Measurements from ENCODE around the gene PTPRQ. TPM values are rescaled to one million over a fixed set of nuclear protein-coding genes. Genes with fewer than 3 reads are reported as not detected.

The PTPRQ gene
- polyA plus RNA-seq, 2 of the 4 experiments (the other 2 are of a cell fraction), result 0.14 to 0.17 TPM

DNA sequence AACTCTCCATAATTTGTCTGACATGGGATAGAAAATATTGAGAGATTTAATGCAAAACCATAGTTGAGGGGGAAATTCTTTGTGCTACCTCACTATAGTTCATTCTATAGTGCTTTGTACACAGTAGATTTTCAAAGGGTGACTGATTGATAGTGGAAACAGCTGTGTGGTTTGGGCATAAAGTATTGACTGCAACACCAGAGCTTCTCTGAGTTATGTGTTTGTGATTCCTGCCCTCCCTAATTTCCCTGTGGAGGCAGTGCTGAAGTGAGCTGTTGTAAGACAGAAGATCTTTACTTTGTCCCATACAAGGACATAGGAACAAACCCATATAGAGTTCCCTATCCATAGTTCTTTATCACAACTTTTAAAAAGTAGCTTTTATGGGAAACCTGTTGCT, 47.1 kb downstream of the PTPRQ start (continued):
- TF ChIP-seq, protein P1, sequence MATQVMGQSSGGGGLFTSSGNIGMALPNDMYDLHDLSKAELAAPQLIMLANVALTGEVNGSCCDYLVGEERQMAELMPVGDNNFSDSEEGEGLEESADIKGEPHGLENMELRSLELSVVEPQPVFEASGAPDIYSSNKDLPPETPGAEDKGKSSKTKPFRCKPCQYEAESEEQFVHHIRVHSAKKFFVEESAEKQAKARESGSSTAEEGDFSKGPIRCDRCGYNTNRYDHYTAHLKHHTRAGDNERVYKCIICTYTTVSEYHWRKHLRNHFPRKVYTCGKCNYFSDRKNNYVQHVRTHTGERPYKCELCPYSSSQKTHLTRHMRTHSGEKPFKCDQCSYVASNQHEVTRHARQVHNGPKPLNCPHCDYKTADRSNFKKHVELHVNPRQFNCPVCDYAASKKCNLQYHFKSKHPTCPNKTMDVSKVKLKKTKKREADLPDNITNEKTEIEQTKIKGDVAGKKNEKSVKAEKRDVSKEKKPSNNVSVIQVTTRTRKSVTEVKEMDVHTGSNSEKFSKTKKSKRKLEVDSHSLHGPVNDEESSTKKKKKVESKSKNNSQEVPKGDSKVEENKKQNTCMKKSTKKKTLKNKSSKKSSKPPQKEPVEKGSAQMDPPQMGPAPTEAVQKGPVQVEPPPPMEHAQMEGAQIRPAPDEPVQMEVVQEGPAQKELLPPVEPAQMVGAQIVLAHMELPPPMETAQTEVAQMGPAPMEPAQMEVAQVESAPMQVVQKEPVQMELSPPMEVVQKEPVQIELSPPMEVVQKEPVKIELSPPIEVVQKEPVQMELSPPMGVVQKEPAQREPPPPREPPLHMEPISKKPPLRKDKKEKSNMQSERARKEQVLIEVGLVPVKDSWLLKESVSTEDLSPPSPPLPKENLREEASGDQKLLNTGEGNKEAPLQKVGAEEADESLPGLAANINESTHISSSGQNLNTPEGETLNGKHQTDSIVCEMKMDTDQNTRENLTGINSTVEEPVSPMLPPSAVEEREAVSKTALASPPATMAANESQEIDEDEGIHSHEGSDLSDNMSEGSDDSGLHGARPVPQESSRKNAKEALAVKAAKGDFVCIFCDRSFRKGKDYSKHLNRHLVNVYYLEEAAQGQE (IDR thresholded peaks at IDR 0.05), result no peak
- no peak for TF ChIP-seq EHF (CRISPR knock-in tag; IDR thresholded peaks at IDR 0.05)
- TF ChIP-seq, protein P2, sequence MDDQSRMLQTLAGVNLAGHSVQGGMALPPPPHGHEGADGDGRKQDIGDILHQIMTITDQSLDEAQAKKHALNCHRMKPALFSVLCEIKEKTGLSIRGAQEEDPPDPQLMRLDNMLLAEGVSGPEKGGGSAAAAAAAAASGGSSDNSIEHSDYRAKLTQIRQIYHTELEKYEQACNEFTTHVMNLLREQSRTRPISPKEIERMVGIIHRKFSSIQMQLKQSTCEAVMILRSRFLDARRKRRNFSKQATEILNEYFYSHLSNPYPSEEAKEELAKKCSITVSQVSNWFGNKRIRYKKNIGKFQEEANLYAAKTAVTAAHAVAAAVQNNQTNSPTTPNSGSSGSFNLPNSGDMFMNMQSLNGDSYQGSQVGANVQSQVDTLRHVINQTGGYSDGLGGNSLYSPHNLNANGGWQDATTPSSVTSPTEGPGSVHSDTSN (IDR thresholded peaks at IDR 0.05), result no peak

DNA sequence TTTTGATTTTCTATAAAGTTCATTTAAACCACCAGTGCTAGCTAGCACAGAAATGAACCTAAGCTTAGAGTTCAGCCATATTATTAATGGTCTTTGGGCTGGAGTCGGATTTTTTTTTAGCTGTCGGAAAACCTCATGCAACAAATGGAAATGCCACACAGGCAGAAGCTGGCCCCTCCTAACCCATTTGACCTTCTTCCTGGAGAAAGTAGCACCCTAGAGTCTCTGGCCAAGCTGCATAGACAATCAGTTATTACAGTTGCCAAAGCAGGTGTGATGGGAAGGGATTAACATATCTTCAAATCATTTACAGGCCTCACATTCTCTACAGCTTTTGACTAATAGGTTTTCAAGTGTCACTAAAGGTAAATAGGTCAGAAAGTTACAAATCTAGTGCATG, 49.4 kb downstream of the PTPRQ start:
- ChIA-PET CTCF (no interaction called here), POLR2A (no interaction called here)
- ATAC-seq, result no peak
- 93% methylated on average over 2 of the region's 2 CpGs for WGBS (ENCODE audit: missing lambda C conversion rate)
- Histone ChIP-seq H3K27ac (no peak overlapping the region), H3K4me1 (no peaks in the 10 kb centered on the region), H3K4me2 (no peak overlapping the region), H3K4me3 (no peak overlapping the region), H3K9me3 (no peaks in the 10 kb centered on the region)
- no peak for TF ChIP-seq CEBPB (IDR thresholded peaks at IDR 0.05)
- TF ChIP-seq, protein P1 (IDR thresholded peaks at IDR 0.05), result no peak
- TF ChIP-seq, protein P3, sequence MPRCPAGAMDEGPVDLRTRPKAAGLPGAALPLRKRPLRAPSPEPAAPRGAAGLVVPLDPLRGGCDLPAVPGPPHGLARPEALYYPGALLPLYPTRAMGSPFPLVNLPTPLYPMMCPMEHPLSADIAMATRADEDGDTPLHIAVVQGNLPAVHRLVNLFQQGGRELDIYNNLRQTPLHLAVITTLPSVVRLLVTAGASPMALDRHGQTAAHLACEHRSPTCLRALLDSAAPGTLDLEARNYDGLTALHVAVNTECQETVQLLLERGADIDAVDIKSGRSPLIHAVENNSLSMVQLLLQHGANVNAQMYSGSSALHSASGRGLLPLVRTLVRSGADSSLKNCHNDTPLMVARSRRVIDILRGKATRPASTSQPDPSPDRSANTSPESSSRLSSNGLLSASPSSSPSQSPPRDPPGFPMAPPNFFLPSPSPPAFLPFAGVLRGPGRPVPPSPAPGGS (IDR thresholded peaks at IDR 0.05), result no peak
- TF ChIP-seq EHMT2 (IDR thresholded peaks at IDR 0.05; ENCODE audit: low read depth), result no peak
- TF ChIP-seq FOSB (CRISPR knock-in tag; IDR thresholded peaks at IDR 0.05), result no peak
- no peak for TF ChIP-seq MYC (IDR thresholded peaks at IDR 0.05; ENCODE audit: borderline replicate concordance, low read length)
- no peak for TF ChIP-seq POLR2A (IDR thresholded peaks at IDR 0.05; ENCODE audit: low read length)
- TF ChIP-seq CBX8 (IDR thresholded peaks at IDR 0.05), result no peak
- no peak for TF ChIP-seq TP53 (CRISPR knock-in tag; IDR thresholded peaks at IDR 0.05)
- TF ChIP-seq, protein P4, sequence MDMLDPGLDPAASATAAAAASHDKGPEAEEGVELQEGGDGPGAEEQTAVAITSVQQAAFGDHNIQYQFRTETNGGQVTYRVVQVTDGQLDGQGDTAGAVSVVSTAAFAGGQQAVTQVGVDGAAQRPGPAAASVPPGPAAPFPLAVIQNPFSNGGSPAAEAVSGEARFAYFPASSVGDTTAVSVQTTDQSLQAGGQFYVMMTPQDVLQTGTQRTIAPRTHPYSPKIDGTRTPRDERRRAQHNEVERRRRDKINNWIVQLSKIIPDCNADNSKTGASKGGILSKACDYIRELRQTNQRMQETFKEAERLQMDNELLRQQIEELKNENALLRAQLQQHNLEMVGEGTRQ (IDR thresholded peaks at IDR 0.05), result no peak
- TF ChIP-seq EHF (CRISPR knock-in tag; IDR thresholded peaks at IDR 0.05), result no peak
- TF ChIP-seq SREBF2 (IDR thresholded peaks at IDR 0.05), result no peak
- TF ChIP-seq HEYL (CRISPR knock-in tag; IDR thresholded peaks at IDR 0.05), result no peak
- no peak for TF ChIP-seq MAZ (IDR thresholded peaks at IDR 0.05; ENCODE audit: borderline replicate concordance, low read depth, low read length)
- DNase-seq (ENCODE audit: low read depth in 1 of 2, low spot score in 1 of 2), result no peak
- FAIRE-seq, result no peak
